ENCODE results near the gene C4orf46.

DNA sequence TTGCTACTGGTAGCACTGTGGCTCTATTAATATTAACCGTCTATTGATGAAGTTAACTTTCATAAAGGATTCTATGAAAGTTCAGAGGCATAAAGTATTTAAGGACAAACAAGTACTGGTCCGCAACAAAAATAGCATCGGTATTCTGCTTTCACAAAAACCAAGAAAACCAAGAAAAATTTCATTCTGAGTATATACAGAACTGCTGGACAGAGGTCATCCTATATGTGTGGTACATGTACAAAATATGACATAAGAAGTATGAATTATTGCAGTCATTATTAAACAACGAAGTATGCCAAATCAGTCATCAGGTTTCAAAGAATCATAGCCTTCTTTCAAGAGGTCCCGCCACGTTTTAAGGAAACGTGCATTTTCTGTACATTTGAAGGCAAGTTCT is 2.4 kb downstream of the C4orf46 start:
- no peak for TF ChIP-seq CTCF (IDR thresholded peaks at IDR 0.05)
- no peak for TF ChIP-seq ZFX (IDR thresholded peaks at IDR 0.05; ENCODE audit: borderline replicate concordance)
